HepG2 (cell line): ENCODE data around the gene TOLLIP. TPM values are rescaled to one million over a fixed set of nuclear protein-coding genes. Genes with fewer than 3 reads are reported as not detected.

Experiments
- GABPB1 ChIP-seq: IDR thresholded peaks from 2 replicates; pipeline ENCODE4 v1.6.1; 2016; ENCODE audit warnings: mild to moderate bottlenecking, missing genetic modification reagents, moderate library complexity, missing compliant biosample characterization
- PCBP1 ChIP-seq: fragments of 200-400 bp; formaldehyde crosslinking; IDR thresholded peaks from 2 replicates; pipeline ENCODE4 v1.6.1; 2017; ENCODE audit warnings: mild to moderate bottlenecking, low read depth, low read length, borderline replicate concordance
- PHF8 ChIP-seq: sonication (generic); formaldehyde crosslinking; IDR thresholded peaks from 2 replicates; pipeline ENCODE4 v1.5.0; 2020; ENCODE audit warnings: missing genetic modification reagents
- POLR2A ChIP-seq, 2 experiments: IDR thresholded peaks; 2 replicates each; pipeline ENCODE4 v1.6.1; 2011; ENCODE audit warnings: low read depth in 2 of 2, low read length in 2 of 2, mild to moderate bottlenecking in 1 of 2, moderate library complexity in 1 of 2; ENCODE audit not compliant: insufficient read depth in 1 of 2
- POLR2AphosphoS5 ChIP-seq: IDR thresholded peaks from 2 replicates; pipeline ENCODE4 v1.6.1; 2012; ENCODE audit warnings: low read depth, low read length
- ZFY ChIP-seq: sonication (generic); formaldehyde crosslinking; IDR thresholded peaks from 2 replicates; pipeline ENCODE4 v1.4.0; 2020; ENCODE audit warnings: missing genetic modification reagents
- ZNF263 ChIP-seq: sonication (generic); formaldehyde crosslinking; IDR thresholded peaks from 2 replicates; pipeline ENCODE4 v1.4.0; 2020; ENCODE audit warnings: missing genetic modification reagents
- ZNF790 ChIP-seq: sonication (generic); formaldehyde crosslinking; IDR thresholded peaks from 2 replicates; pipeline ENCODE4 v1.8.0; 2022; ENCODE audit warnings: missing genetic modification reagents, mild to moderate bottlenecking, borderline replicate concordance
- polyA plus RNA-seq, 8 experiments: library from polyadenylated mRNA; depleted of rRNA in 3 of 8; stranded (reverse) in 7 of 8; unstranded in 1 of 8; fragments of >200 nt; fragmentation: Illumina TruSeq in 4 of 8; extraction: Trizol in 4 of 8; gene quantifications; 2 replicates each; pipeline versions ENCODE4 v1.2.1 to v1.2.3, GENCODE V29; 2011 to 2016; ENCODE audit warnings: low read depth in 4 of 8, missing spikeins in 1 of 8, mixed read lengths in 1 of 8; ENCODE audit not compliant: insufficient read depth in 1 of 8
- total RNA-seq, 5 experiments: library from RNA; depleted of rRNA; stranded (reverse); fragments of >200 nt; fragmentation: Illumina TruSeq; extraction: Trizol; gene quantifications; 2 replicates each; pipeline ENCODE4 v1.2.3, GENCODE V29; 2016; ENCODE audit warnings: low read depth in 1 of 5
- TF ChIP-seq, protein P1 (sequence below): sonication (generic); formaldehyde crosslinking; IDR thresholded peaks from 2 replicates; pipeline ENCODE4 v1.4.0; 2020; ENCODE audit warnings: missing genetic modification reagents
- TF ChIP-seq, protein P2 (sequence below): sonication (generic); formaldehyde crosslinking; IDR thresholded peaks from 2 replicates; pipeline ENCODE4 v1.4.0; 2020; ENCODE audit warnings: missing genetic modification reagents
- TF ChIP-seq, protein P3 (sequence below): sonication (generic); formaldehyde crosslinking; IDR thresholded peaks from 2 replicates; pipeline ENCODE4 v1.5.0; 2020; ENCODE audit warnings: missing genetic modification reagents
- TF ChIP-seq, protein P4 (sequence below): sonication (generic); formaldehyde crosslinking; IDR thresholded peaks from 2 replicates; pipeline ENCODE4 v1.5.1; 2020; ENCODE audit warnings: mild to moderate bottlenecking, missing genetic modification reagents, moderate library complexity
- TF ChIP-seq, protein P5 (sequence below): IDR thresholded peaks from 2 replicates; pipeline ENCODE4 v1.6.1; 2012; ENCODE audit warnings: inconsistent platforms

Gene TOLLIP
- total and polyA plus RNA-seq, 2 of the 13 experiments (the other 11 are each of a cell fraction or from before 2014, with no cell fraction given) = 25.9 to 47.5 TPM

DNA sequence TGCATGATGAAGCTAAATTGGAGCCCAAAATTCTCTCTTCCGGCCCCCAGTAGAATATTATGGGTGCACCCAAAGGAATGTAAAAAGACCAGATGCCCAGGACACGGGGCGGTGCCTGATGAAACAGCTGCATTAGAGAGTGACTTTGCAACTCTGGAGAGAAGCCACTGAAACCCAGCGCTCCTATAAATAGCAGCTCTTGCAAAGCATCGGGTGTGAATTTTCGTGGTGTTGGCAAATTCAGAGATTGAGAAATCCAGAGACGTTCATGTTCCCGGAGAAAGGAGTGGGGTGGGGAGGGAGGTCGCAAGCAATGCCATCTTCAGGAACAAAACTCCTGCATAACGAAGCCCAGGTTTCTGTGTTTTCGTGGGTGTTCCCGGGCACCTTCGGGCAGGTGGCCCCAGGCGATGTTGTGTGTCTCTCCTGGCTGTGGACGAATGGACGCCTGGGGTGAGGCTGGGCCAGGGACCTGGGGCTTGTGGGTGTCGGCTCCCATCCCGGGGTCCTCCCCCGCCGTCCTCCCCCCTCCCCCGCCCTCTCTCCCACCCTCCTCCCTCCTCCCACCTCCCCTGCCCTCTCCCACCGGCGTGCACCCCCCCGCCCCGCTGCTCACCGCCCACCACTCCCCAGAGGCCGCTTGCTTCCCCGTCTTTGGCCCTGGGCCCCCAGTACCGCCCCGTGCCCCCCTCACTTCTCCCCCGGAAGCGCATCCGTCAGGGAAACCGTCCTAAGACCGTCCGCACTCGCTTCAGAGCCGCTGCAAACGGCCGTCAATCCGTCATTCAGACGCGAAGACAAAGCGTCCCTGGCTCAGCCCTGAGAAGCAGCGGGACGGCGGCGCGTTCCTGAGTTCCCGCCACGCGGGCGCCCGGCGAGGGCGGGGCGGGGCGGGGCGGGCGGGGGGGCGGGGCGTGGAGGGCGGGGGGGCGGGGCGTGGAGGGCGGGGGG, 26.7 kb upstream of the TOLLIP start (continued):
- TF ChIP-seq, protein P1, sequence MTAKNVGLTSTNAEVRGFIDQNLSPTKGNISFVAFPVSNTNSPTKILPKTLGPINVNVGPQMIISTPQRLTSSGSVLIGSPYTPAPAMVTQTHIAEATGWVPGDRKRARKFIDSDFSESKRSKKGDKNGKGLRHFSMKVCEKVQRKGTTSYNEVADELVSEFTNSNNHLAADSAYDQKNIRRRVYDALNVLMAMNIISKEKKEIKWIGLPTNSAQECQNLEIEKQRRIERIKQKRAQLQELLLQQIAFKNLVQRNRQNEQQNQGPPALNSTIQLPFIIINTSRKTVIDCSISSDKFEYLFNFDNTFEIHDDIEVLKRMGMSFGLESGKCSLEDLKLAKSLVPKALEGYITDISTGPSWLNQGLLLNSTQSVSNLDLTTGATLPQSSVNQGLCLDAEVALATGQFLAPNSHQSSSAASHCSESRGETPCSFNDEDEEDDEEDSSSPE = peak; percentile 56; the same call in 1 of the 2 replicates
- TF ChIP-seq ZNF263 (peak; percentile 79), POLR2A (IDR thresholded peaks at IDR 0.05; ENCODE audit: insufficient read depth in 1 of 2, low read depth in 2 of 2, low read length in 2 of 2) (peak in 1 of 2 experiments; percentile 46; a peak in 1 of 4 replicates), PHF8 (CRISPR knock-in tag) (0 out of 2 replicates have a peak, but pooled peaks have one; percentile 17), ZFY (CRISPR knock-in tag) (no peak), GABPB1 (peak; percentile 38; the same call in 1 of the 2 replicates), ZNF790 (CRISPR knock-in tag) (no peak), PCBP1 (0 out of 2 replicates have a peak, but pooled peaks have one; percentile 40), POLR2AphosphoS5 (peak; percentile 37; the same call in 1 of the 2 replicates)
- TF ChIP-seq, protein P2, sequence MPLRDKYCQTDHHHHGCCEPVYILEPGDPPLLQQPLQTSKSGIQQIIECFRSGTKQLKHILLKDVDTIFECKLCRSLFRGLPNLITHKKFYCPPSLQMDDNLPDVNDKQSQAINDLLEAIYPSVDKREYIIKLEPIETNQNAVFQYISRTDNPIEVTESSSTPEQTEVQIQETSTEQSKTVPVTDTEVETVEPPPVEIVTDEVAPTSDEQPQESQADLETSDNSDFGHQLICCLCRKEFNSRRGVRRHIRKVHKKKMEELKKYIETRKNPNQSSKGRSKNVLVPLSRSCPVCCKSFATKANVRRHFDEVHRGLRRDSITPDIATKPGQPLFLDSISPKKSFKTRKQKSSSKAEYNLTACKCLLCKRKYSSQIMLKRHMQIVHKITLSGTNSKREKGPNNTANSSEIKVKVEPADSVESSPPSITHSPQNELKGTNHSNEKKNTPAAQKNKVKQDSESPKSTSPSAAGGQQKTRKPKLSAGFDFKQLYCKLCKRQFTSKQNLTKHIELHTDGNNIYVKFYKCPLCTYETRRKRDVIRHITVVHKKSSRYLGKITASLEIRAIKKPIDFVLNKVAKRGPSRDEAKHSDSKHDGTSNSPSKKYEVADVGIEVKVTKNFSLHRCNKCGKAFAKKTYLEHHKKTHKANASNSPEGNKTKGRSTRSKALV (CRISPR knock-in tag) = no peak
- TF ChIP-seq, protein P3, sequence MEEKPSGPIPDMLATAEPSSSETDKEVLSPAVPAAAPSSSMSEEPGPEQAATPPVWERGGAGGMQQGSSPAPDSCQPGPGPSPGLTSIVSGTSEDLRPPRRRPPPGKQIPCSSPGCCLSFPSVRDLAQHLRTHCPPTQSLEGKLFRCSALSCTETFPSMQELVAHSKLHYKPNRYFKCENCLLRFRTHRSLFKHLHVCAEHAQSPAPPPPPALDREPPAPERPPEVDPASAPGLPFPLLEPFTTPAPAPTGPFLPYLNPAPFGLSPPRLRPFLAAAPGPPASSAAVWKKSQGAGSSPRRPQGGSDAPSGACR = 0 out of 2 replicates have a peak, but pooled peaks have one; percentile 34
- TF ChIP-seq, protein P4, sequence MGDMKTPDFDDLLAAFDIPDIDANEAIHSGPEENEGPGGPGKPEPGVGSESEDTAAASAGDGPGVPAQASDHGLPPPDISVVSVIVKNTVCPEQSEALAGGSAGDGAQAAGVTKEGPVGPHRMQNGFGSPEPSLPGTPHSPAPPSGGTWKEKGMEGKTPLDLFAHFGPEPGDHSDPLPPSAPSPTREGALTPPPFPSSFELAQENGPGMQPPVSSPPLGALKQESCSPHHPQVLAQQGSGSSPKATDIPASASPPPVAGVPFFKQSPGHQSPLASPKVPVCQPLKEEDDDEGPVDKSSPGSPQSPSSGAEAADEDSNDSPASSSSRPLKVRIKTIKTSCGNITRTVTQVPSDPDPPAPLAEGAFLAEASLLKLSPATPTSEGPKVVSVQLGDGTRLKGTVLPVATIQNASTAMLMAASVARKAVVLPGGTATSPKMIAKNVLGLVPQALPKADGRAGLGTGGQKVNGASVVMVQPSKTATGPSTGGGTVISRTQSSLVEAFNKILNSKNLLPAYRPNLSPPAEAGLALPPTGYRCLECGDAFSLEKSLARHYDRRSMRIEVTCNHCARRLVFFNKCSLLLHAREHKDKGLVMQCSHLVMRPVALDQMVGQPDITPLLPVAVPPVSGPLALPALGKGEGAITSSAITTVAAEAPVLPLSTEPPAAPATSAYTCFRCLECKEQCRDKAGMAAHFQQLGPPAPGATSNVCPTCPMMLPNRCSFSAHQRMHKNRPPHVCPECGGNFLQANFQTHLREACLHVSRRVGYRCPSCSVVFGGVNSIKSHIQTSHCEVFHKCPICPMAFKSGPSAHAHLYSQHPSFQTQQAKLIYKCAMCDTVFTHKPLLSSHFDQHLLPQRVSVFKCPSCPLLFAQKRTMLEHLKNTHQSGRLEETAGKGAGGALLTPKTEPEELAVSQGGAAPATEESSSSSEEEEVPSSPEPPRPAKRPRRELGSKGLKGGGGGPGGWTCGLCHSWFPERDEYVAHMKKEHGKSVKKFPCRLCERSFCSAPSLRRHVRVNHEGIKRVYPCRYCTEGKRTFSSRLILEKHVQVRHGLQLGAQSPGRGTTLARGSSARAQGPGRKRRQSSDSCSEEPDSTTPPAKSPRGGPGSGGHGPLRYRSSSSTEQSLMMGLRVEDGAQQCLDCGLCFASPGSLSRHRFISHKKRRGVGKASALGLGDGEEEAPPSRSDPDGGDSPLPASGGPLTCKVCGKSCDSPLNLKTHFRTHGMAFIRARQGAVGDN (CRISPR knock-in tag) = peak; percentile 45
- TF ChIP-seq, protein P5, sequence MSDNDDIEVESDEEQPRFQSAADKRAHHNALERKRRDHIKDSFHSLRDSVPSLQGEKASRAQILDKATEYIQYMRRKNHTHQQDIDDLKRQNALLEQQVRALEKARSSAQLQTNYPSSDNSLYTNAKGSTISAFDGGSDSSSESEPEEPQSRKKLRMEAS = peak; percentile 69
